ENCODE measurements around the gene TMIGD3. TPM values are rescaled to one million over a fixed set of nuclear protein-coding genes. Genes with fewer than 3 reads are reported as not detected.

TMIGD3 gene
- total RNA-seq, 1 experiment from 2014 or later: not detected

DNA sequence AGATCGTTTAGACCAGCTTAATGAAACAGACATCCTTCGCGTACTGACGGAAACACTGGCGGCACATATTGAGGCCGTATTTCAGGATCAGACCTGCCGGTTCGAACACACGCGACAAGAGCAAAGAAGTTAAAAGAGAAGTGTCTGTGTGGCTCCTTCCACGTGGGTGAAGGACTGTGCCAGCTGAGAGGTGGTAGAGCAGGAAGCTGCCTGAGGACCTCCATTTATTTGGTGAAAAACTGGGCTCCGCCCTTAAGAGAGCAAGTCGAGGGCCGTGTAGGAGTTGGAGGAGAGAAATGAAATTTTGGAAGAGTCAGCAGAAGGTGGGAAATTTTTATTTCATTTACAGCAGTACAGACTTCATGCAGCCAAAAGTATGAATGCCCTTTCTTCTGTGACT is 38.8 kb upstream of the TMIGD3 start:
- TF ChIP-seq, protein P1, sequence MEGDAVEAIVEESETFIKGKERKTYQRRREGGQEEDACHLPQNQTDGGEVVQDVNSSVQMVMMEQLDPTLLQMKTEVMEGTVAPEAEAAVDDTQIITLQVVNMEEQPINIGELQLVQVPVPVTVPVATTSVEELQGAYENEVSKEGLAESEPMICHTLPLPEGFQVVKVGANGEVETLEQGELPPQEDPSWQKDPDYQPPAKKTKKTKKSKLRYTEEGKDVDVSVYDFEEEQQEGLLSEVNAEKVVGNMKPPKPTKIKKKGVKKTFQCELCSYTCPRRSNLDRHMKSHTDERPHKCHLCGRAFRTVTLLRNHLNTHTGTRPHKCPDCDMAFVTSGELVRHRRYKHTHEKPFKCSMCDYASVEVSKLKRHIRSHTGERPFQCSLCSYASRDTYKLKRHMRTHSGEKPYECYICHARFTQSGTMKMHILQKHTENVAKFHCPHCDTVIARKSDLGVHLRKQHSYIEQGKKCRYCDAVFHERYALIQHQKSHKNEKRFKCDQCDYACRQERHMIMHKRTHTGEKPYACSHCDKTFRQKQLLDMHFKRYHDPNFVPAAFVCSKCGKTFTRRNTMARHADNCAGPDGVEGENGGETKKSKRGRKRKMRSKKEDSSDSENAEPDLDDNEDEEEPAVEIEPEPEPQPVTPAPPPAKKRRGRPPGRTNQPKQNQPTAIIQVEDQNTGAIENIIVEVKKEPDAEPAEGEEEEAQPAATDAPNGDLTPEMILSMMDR (IDR thresholded peaks at IDR 0.05; ENCODE audit: unreplicated experiment): no peak
- ChIA-PET CTCF (interaction anchor here (0.6 to 1.2 kb wide), 3 partner anchors 25 to 180 kb away, joined by 3 to 4 read pairs (median 3); no protein-coding TSS in a partner anchor), POLR2A (interaction anchor here (1.4 to 1.5 kb wide), 2 partner anchors 51 to 70 kb away, joined by 3 to 4 read pairs; no protein-coding TSS in a partner anchor)
- intact Hi-C loops (cut with micrococcal nuclease): no loop called here
- Mint-ChIP-seq H3K36me3 (ENCODE audit: insufficient read depth, unreplicated experiment) (no peaks in the 10 kb centered on the region), H3K27me3 (ENCODE audit: insufficient read depth, unreplicated experiment) (no peaks in the 10 kb centered on the region), H3K9me3 (ENCODE audit: unreplicated experiment) (no peaks in the 10 kb centered on the region), H3K4me3 (ENCODE audit: unreplicated experiment) (no peak overlapping the region), H3K27ac (ENCODE audit: low read depth, unreplicated experiment) (no peak overlapping the region), H3K4me1 (ENCODE audit: insufficient read depth, unreplicated experiment) (peaks cover 19% of the 10 kb centered on the region)
- DNase-seq (ENCODE audit: unreplicated experiment): no peak
- no TSS peak for BruUV-seq (replicated peaks)

- TF ChIP-seq, protein P1 (IDR thresholded peaks at IDR 0.05; ENCODE audit: unreplicated experiment): no peak
- no peak overlapping the region for H3K4me3 Mint-ChIP-seq (ENCODE audit: unreplicated experiment)
- no TSS peak for BruUV-seq (replicated peaks)
- ChIA-PET CTCF (interaction anchor here (0.6 to 1.2 kb wide), 6 partner anchors 21 to 795 kb away, joined by 3 to 5 read pairs (median 4); no protein-coding TSS in a partner anchor), POLR2A (interaction anchor here (1.4 to 1.5 kb wide), 2 partner anchors 51 to 70 kb away, joined by 3 to 4 read pairs; no protein-coding TSS in a partner anchor)
- no peaks in the 10 kb centered on the region for H3K36me3 Mint-ChIP-seq (ENCODE audit: insufficient read depth, unreplicated experiment)
- no peaks in the 10 kb centered on the region for H3K9me3 Mint-ChIP-seq (ENCODE audit: unreplicated experiment)
- H3K4me1 Mint-ChIP-seq (ENCODE audit: insufficient read depth, unreplicated experiment): peaks cover 19% of the 10 kb centered on the region
- H3K27ac Mint-ChIP-seq (ENCODE audit: low read depth, unreplicated experiment): no peak overlapping the region
- intact Hi-C loops (cut with micrococcal nuclease): no loop called here
- H3K27me3 Mint-ChIP-seq (ENCODE audit: insufficient read depth, unreplicated experiment): no peaks in the 10 kb centered on the region
- peak; percentile 37 for DNase-seq (ENCODE audit: unreplicated experiment)
Measured at GRCh38 chr1:111541721-111542120, 38.3 kb upstream of the TMIGD3 start.

DNA sequence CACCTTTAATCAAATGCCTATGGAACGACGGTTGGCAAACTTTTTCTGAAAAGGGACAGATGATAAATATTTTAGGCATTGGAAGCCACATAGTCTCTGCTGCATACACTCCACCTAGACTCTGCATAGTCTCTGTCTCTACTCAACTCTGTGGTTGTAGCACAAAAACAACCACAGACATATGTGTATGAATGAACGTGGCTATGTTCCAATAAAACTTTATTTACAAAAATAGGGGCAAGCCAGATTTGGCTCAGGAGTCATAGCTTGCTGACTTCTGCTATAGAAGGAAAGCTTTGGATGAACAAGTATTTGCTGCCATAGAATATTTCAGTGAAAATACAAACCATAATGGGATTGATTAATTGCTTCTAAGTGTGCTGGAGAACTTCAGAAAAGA is 37.5 kb upstream of the TMIGD3 start:
- Mint-ChIP-seq H3K4me1 (ENCODE audit: insufficient read depth, unreplicated experiment) (peaks cover 19% of the 10 kb centered on the region), H3K27me3 (ENCODE audit: insufficient read depth, unreplicated experiment) (no peaks in the 10 kb centered on the region), H3K9me3 (ENCODE audit: unreplicated experiment) (no peaks in the 10 kb centered on the region), H3K27ac (ENCODE audit: low read depth, unreplicated experiment) (no peak overlapping the region), H3K4me3 (ENCODE audit: unreplicated experiment) (no peak overlapping the region), H3K36me3 (ENCODE audit: insufficient read depth, unreplicated experiment) (no peaks in the 10 kb centered on the region)
- intact Hi-C loops (cut with micrococcal nuclease): no loop called here
- DNase-seq (ENCODE audit: unreplicated experiment): no peak
- ChIA-PET CTCF (interaction anchor here (0.6 to 0.9 kb wide), 3 partner anchors 32 to 796 kb away, joined by 3 to 4 read pairs (median 3); no protein-coding TSS in a partner anchor), POLR2A (interaction anchor here (1.3 kb wide), 1 partner anchor 26 kb away, joined by 3 read pairs; no protein-coding TSS in a partner anchor)
- TF ChIP-seq, protein P1 (IDR thresholded peaks at IDR 0.05; ENCODE audit: unreplicated experiment): no peak
- BruUV-seq (replicated peaks): no TSS peak

GRCh38 chr1:111538343-111539025 is 35.1 kb upstream of the TMIGD3 start:
- Mint-ChIP-seq H3K27ac (ENCODE audit: low read depth, unreplicated experiment) (no peak overlapping the region), H3K9me3 (ENCODE audit: unreplicated experiment) (no peaks in the 10 kb centered on the region), H3K36me3 (ENCODE audit: insufficient read depth, unreplicated experiment) (no peaks in the 10 kb centered on the region), H3K4me1 (ENCODE audit: insufficient read depth, unreplicated experiment) (peaks cover 19% of the 10 kb centered on the region), H3K27me3 (ENCODE audit: insufficient read depth, unreplicated experiment) (no peaks in the 10 kb centered on the region), H3K4me3 (ENCODE audit: unreplicated experiment) (no peak overlapping the region)
- CTCF ChIA-PET: interaction anchor here (0.9 kb wide), 1 partner anchor 22 kb away, joined by 3 read pairs; no protein-coding TSS in a partner anchor
- POLR2A ChIA-PET: no interaction called here
- peak; percentile 74 for DNase-seq (ENCODE audit: unreplicated experiment)
- TF ChIP-seq, protein P1 (IDR thresholded peaks at IDR 0.05; ENCODE audit: unreplicated experiment): no peak
- intact Hi-C loops (cut with micrococcal nuclease): loop anchor here (5.0 kb wide), 1 partner anchor 34 kb away; no protein-coding TSS in a partner anchor
- BruUV-seq (replicated peaks): no TSS peak

All from MCF 10A (cell line).